Mucosa of descending colon (tissue), 3 donors: ENCODE data around the gene ID3. TPM values are rescaled to one million over a fixed set of nuclear protein-coding genes. Genes with fewer than 3 reads are reported as not detected.

Experiments used
- ATAC-seq: fragments of 200-7000 bp; cut with Tn5 transposase; one replicate; pipeline ENCODE4 v1.9.1; 2020; ENCODE audit warnings: mild to moderate bottlenecking, moderate library complexity
- DNase-seq, 3 donors: peaks; one replicate each; pipeline ENCODE4 v3.0.0-alpha.2; 2020
- H3K36me3 ChIP-seq: fragments of 200-600 bp; one replicate; pipeline ENCODE4 v1.8.0; 2021; ENCODE audit warnings: low read depth, mild to moderate bottlenecking
- H3K4me1 ChIP-seq: fragments of 200-600 bp; one replicate; pipeline ENCODE4 v1.8.0; 2021; ENCODE audit warnings: low read depth, mild to moderate bottlenecking
- H3K4me3 ChIP-seq: fragments of 200-600 bp; one replicate; pipeline ENCODE4 v1.8.0; 2021; ENCODE audit warnings: mild to moderate bottlenecking
- H3K9me3 ChIP-seq: fragments of 200-600 bp; one replicate; pipeline ENCODE4 v1.8.0; 2021; ENCODE audit warnings: mild to moderate bottlenecking
- intact Hi-C, 2 donors: fragments of 100-400 bp; cut with DNase I in 1 of 2; cut with micrococcal nuclease in 1 of 2; formaldehyde crosslinking; loops; one replicate each; pipeline versions ENCODE4 v1.11.0 to v1.11.1; 2022; cut with DNase I, micrococcal nuclease
- total RNA-seq, 3 donors: library from RNA; stranded (reverse); fragmentation: NEBNext Ultra II Directional in 2 of 3; extraction: Animal tissue kit (Norgen Biotek cat#: 25700) in 2 of 3; gene quantifications; one replicate each; pipeline versions ENCODE4 v1.2.1 to v1.2.4, GENCODE V29; 2021 to 2023
- TF ChIP-seq, protein P1 (sequence below): fragments of 200-600 bp; IDR thresholded peaks from one replicate; pipeline ENCODE4 v1.8.0; 2022; ENCODE audit warnings: antibody characterized with exemption, mild to moderate bottlenecking
- donor health status: DM: no; HTN: no; CAD: no; lungs with moderate emphysema.
- donor health status: DM: no; HTN: no; CAD: no.
- donor health status: DM: no; HTN: yes; CAD: no.

ID3 gene
- total RNA-seq, 3 donors from 2014 or later = 83.0 to 316 (median 121) TPM

DNA sequence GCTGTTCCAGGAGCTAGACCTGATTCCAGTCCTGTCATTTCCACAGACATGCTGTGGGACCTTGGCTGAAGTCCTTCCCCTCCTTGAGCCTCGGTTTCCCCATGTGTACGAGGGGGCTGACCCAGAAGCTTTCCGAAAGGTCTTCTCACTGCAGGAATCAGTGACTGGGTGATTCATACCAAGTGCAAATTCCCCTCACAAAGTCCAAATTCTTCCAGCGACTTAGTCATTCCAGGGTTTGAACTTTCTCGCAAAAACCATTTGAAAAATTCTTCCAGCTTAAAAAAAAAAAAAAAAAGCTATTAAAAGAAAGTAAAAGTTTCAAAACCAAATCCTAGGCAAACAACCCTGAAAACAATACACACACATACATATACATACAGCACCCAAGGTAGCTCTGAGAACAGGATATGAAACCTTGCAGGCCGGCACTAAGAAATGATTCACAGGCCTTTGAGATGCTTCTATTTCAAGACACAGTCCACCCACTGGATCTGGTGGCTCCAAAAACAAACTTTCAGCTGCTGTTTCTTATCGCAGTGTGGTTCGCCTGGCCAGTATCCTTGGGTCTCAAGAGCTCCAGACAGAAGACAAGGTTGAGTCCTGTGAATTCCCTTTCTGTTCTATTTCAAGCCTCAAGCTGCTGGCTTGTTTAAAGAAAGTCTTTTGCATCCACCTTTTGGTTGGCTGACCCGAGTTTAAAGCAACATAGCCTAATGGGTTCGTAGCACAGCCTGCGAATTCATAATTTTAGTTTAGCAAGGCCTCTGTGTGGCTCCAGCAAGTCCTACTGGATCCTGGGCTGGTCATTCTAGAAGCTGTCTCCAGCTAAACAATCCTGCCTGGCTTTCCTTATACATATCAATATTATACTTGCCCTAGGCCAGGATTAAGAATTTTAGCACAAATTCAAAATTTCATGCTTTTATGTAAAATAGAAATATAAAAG, 18.0 kb upstream of the ID3 start:
- Histone ChIP-seq H3K4me3 (no peak overlapping the region), H3K4me1 (peaks cover 10% of the 10 kb centered on the region), H3K9me3 (no peaks in the 10 kb centered on the region), H3K36me3 (no peaks in the 10 kb centered on the region)
- TF ChIP-seq, protein P1, sequence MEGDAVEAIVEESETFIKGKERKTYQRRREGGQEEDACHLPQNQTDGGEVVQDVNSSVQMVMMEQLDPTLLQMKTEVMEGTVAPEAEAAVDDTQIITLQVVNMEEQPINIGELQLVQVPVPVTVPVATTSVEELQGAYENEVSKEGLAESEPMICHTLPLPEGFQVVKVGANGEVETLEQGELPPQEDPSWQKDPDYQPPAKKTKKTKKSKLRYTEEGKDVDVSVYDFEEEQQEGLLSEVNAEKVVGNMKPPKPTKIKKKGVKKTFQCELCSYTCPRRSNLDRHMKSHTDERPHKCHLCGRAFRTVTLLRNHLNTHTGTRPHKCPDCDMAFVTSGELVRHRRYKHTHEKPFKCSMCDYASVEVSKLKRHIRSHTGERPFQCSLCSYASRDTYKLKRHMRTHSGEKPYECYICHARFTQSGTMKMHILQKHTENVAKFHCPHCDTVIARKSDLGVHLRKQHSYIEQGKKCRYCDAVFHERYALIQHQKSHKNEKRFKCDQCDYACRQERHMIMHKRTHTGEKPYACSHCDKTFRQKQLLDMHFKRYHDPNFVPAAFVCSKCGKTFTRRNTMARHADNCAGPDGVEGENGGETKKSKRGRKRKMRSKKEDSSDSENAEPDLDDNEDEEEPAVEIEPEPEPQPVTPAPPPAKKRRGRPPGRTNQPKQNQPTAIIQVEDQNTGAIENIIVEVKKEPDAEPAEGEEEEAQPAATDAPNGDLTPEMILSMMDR = no peak
- ATAC-seq (peak; percentile 78), DNase-seq (peak in 1 of 3 donors; percentile 26)
- intact Hi-C loops = no loop called here

DNA sequence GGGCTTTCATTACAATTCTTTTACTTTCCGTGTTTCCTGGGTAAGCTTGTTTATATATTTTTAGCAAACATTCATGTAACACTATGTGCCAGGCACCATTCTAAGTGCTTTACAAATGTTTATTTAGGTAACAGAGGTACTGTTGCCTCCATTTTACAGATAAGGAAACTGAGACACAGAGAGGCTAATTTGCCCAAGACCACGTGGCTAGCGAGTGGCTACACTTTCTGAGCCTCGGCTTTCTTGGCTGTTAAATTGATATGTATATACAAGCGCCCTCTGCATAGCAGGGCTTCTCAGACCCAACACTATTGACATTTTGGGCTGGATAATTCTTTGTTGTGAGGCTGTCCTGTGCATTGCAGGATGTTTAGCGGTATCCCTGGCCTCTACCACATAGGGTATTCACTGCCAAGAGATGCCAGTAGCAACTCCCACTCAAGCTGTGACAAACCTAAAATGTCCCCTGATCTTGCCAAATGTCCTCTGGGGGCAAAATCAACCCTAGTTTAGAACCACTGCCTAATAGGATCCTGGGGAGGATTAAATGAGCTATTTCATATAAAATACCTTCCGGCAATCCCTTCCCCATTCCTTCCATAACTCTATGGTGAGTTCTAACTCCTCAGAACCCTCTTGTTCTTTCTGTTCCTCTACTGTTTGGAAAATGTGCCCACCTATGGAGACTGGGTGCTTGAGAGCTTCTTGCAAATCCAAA, 17.2 kb upstream of the ID3 start:
- Histone ChIP-seq H3K4me3 (no peak overlapping the region), H3K4me1 (peaks cover 10% of the 10 kb centered on the region), H3K9me3 (no peaks in the 10 kb centered on the region), H3K36me3 (no peaks in the 10 kb centered on the region)
- ATAC-seq (no peak), DNase-seq (no peak)
- TF ChIP-seq, protein P1 = no peak
- intact Hi-C loops = no loop called here

DNA sequence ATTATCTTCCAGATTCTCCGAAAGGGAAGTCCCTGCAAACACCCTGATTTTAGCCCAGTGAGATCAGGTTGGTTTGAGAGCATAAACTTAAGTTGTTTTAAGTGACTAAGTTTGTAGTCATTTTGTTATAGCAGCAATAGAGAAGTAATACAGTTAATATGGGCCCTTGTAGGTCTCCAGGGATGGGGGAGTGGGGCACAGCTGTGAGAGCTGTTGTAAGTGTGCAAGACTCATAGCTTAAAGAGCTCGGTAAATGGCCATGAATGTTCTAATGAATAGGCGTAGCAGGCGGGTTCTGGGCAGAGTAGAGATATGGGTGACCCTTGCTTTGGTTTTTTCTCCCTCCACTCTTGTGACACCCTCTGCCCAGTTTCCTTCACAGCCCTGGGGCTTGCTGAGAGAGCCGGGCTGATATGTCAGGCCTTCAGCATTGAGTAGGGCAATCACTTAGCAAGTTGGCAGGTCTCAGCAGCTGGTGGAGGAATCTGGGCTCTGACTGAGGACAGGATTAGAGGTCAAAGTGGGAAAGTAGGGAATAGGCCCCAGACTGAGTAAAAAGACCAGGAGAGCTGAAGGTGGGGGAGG, 16.0 kb upstream of the ID3 start:
- H3K36me3 ChIP-seq = no peaks in the 10 kb centered on the region
- H3K4me1 ChIP-seq = peaks cover 10% of the 10 kb centered on the region
- DNase-seq (no peak), ATAC-seq (no peak)
- H3K9me3 ChIP-seq = no peaks in the 10 kb centered on the region
- intact Hi-C loops = no loop called here
- H3K4me3 ChIP-seq = no peak overlapping the region
- TF ChIP-seq, protein P1 = no peak

GRCh38 chr1:23574265-23574754, 15.0 kb upstream of the ID3 start:
- H3K4me3 ChIP-seq = no peak overlapping the region
- intact Hi-C loops = no loop called here
- H3K36me3 ChIP-seq = no peaks in the 10 kb centered on the region
- ATAC-seq (no peak), DNase-seq (no peak)
- TF ChIP-seq, protein P1 = no peak
- no peaks in the 10 kb centered on the region for H3K9me3 ChIP-seq
- H3K4me1 ChIP-seq = peaks cover 10% of the 10 kb centered on the region

DNA sequence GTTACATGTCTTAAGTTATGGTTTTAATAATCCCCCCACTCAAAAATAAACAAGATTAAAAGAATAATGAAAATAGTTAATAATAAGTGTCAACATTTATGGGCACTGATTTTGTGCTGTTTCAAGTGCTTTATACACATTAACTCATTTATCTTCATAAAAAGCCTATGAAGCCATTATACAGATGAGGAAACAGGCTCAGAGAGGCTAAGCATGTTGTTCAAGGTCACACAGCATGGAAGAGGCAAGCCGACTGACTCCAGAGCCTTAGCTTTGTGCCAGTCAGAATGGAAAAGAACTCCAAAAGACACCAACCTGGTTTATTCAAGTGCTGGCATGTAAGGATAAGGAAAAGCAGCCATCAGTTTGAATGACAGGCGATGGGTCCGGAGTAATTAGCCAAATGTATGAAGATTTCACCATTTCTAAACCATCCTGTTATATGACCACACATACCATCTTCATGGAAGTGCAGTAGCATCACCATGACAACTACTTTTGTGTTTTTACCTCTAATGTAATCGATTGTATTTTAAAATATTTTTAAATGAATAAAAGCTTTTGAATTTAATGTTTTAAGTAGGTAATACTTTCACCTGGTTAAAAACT, 14.4 kb upstream of the ID3 start:
- intact Hi-C loops = no loop called here
- H3K9me3 ChIP-seq = no peaks in the 10 kb centered on the region
- H3K4me1 ChIP-seq = peaks cover 10% of the 10 kb centered on the region
- H3K36me3 ChIP-seq = no peaks in the 10 kb centered on the region
- no peak for DNase-seq
- no peak overlapping the region for H3K4me3 ChIP-seq
- TF ChIP-seq, protein P1 = no peak
- ATAC-seq = no peak
